AG04450 (cell line): ENCODE data around the gene DHX36. TPM values are rescaled to one million over a fixed set of nuclear protein-coding genes. Genes with fewer than 3 reads are reported as not detected.

Source experiments
- CTCF ChIA-PET: fragments of 300-600, 350-600 bp; formaldehyde crosslinking; extraction: SDS; loops from one replicate; lab custom pipeline; 2022; ENCODE audit warnings: antibody characterized with exemption, inconsistent platforms; lab: Charles Lee
- POLR2A ChIA-PET: fragments of 350-600 bp; formaldehyde crosslinking; extraction: SDS; loops from one replicate; lab custom pipeline; 2021; ENCODE audit warnings: antibody characterized with exemption, inconsistent platforms; lab: Yijun Ruan, JAX
- DNase-seq: peaks from one replicate; pipeline ENCODE4 v3.0.0-alpha.2; 2011; ENCODE audit warnings: low read depth, low spot score
- H3K27ac ChIP-seq: one replicate; pipeline ENCODE4 v1.5.1; 2012; ENCODE audit warnings: low read depth, low read length, control low read depth
- H3K27me3 ChIP-seq: one replicate; pipeline ENCODE4 v1.6.0; 2012; ENCODE audit warnings: low read length; ENCODE audit not compliant: control insufficient read depth, insufficient read depth
- H3K4me3 ChIP-seq: 2 replicates; pipeline ENCODE4 v1.5.1; 2011; ENCODE audit warnings: mild to moderate bottlenecking, low read depth, low read length, control low read depth
- H3K9me3 ChIP-seq: 2 replicates; pipeline ENCODE4 v1.5.1; 2012; ENCODE audit warnings: low read length; ENCODE audit not compliant: control insufficient read depth, insufficient read depth
- CTCF ChIP-seq: IDR thresholded peaks from 2 replicates; pipeline ENCODE4 v1.5.1; 2011; ENCODE audit warnings: low read depth, low read length, control low read depth, inconsistent platforms
- polyA plus RNA-seq: library from polyadenylated mRNA; depleted of rRNA; stranded (reverse); fragments of >200 nt; gene quantifications from 2 replicates; pipeline ENCODE4 v1.2.3, GENCODE V29; 2011

DHX36 gene
- polyA plus RNA-seq, 1 experiment = 49.3 TPM

GRCh38 chr3:154310840-154311239 is 13.4 kb downstream of the DHX36 start:
- TF ChIP-seq CTCF = no peak
- no peak for DNase-seq
- no peaks in the 10 kb centered on the region for H3K9me3 ChIP-seq
- ChIA-PET POLR2A (no interaction called here), CTCF (interaction anchor here (0.6 kb wide), 1 partner anchor 15 kb away, joined by 3 read pairs; no protein-coding TSS in a partner anchor)
- no peak overlapping the region for H3K4me3 ChIP-seq
- H3K27me3 ChIP-seq = no peaks in the 10 kb centered on the region
- H3K27ac ChIP-seq = no peak overlapping the region

DNA sequence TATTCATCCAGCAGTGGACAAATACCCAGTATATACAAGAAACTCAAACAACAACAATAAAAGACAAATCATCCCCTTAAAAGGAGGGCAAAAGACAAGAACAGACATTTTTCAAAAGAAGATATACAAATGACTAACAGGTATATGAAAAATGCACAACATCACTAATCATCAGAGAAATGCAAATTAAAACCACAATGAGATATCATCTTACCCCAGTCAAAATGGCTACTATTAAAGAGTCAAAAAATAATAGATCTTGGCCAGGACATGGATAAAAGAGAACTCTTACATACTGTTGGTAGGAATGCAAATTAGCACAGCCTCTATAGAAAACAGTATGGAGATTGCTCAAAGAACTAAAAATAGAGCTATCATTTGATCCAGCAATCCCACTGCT is 16.9 kb downstream of the DHX36 start:
- no peak for TF ChIP-seq CTCF
- no peak overlapping the region for H3K4me3 ChIP-seq
- H3K27me3 ChIP-seq = no peaks in the 10 kb centered on the region
- ChIA-PET POLR2A (no interaction called here), CTCF (interaction anchor here (0.6 kb wide), 1 partner anchor 22 kb away, joined by 3 read pairs; no protein-coding TSS in a partner anchor)
- H3K27ac ChIP-seq = no peak overlapping the region
- no peak for DNase-seq
- H3K9me3 ChIP-seq = no peaks in the 10 kb centered on the region

- Histone ChIP-seq H3K4me3 (no peak overlapping the region), H3K27ac (no peak overlapping the region), H3K9me3 (no peaks in the 10 kb centered on the region), H3K27me3 (no peaks in the 10 kb centered on the region)
- ChIA-PET CTCF (interaction anchor here (0.9 to 1.1 kb wide), 2 partner anchors 51 to 52 kb away, joined by 3 read pairs; no protein-coding TSS in a partner anchor), POLR2A (no interaction called here)
- TF ChIP-seq CTCF = no peak
- no peak for DNase-seq
Observed at GRCh38 chr3:154304936-154305335, 19.4 kb downstream of the DHX36 start.

DNA sequence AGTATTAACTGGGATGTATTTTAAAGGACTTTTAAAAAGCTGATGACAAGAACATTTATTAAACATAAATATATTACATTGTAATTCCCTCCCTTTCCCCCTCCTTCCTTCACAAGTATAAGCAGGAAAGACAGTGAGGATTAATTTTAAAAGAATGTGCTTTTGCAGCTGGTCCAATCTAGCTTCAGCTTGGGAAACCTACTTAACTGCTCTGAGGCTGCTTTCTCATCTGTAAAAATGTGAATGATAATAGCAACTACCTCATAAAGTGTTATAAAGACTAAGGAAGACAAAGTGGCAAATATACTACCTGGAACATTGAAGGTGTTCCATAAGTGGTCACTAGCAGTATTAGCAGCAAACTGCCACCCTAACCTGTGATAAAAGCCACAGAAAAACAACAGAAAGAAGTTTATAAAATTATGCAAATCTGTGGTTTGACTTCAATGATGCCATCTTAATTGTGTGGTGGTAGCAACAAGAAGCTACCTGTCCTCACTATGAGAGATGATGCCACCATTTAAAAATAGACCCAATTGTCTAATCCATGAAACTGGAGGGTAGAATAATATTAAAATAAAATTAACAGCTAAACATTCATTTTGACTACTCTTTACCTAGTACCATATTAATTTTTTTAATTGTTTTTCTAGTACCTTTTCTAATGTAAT is 20.0 kb downstream of the DHX36 start:
- H3K4me3 ChIP-seq = no peak overlapping the region
- ChIA-PET POLR2A (no interaction called here), CTCF (interaction anchor here (0.9 kb wide), 2 partner anchors 23 to 52 kb away, joined by 3 read pairs; no protein-coding TSS in a partner anchor)
- H3K9me3 ChIP-seq = no peaks in the 10 kb centered on the region
- no peak for DNase-seq
- H3K27ac ChIP-seq = no peak overlapping the region
- no peak for TF ChIP-seq CTCF
- H3K27me3 ChIP-seq = no peaks in the 10 kb centered on the region

- Histone ChIP-seq H3K27ac (no peak overlapping the region), H3K27me3 (no peaks in the 10 kb centered on the region), H3K9me3 (no peaks in the 10 kb centered on the region), H3K4me3 (no peak overlapping the region)
- no peak for DNase-seq
- CTCF ChIA-PET = interaction anchor here (0.7 to 1.4 kb wide), 2 partner anchors 32 to 517 kb away, joined by 3 read pairs; no protein-coding TSS in a partner anchor
- TF ChIP-seq CTCF = no peak
- POLR2A ChIA-PET = no interaction called here
Observed at GRCh38 chr3:154301561-154301960, 22.7 kb downstream of the DHX36 start.
